ENCODE data around the gene TMEM171. TPM values are rescaled to one million over a fixed set of nuclear protein-coding genes. Genes with fewer than 3 reads are reported as not detected.

The TMEM171 gene
- total and polyA plus RNA-seq, 9 of the 15 experiments (the other 6 are each of a cell fraction or from before 2014, with no cell fraction given) = 0.08 TPM; not detected in 8

DNA sequence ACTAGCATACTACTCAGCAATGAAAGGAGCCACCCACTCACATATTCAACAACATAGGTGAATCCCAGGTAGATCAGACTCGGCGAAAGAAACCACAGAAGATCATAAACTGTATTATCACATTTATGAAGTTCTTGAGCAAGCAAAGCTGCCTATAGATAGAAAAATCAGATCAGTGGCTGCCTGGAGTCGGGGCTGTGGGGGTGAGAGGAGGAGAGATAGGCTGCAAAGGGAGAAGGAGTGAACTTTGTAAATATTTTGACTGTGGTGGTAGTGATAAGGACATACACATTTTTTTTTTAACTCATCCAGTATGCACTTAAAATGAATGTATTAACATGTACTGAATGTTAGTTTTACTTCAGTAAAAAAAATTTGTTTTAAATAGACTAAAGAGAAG is 29.2 kb downstream of the TMEM171 start (continued):
- TF ChIP-seq CBFA2T2 (conservative IDR thresholded peaks at IDR 0.05) = peak; percentile 28; the same call in 1 of the 2 replicates

DNA sequence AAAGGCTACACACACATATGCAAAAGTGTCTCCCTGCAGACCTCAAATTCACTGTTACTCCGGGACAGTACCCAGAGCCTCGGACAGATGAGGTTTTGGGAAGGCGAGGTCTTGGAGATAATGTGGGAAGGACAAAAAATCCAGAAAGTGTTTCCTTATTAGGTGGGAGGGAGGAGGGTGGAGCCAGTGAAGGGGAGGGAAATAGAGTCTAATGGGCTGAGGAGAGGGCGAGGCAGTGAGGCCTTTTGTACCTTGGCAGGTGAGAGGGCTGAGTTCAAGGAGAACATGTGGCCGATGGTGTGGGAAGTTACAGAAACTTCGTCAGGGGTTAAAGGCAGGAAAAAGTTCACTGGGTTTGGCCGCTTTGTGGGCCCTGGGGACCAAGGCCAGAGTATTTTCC is 30.5 kb downstream of the TMEM171 start:
- in situ Hi-C loops (cut with MboI) (no loop called here), intact Hi-C loops (cut with micrococcal nuclease) (no loop called here)
- DNase-seq (ENCODE audit: extremely low read depth in 1 of 4, low spot score in 3 of 4) (no peak), FAIRE-seq (no peak), ATAC-seq (no peak)
- Histone ChIP-seq H3K27me3 (ENCODE audit: control insufficient read depth in 2 of 2, insufficient read depth in 2 of 2, low read length in 2 of 2) (peaks cover 29 to 44% of the 10 kb centered on the region in 2 experiments), H3K9ac (ENCODE audit: insufficient read depth in 1 of 2, low read depth in 2 of 2, low read length in 2 of 2) (no peak overlapping the region), H3K4me1 (replicated peaks in 1 of 2; ENCODE audit: control insufficient read depth in 2 of 2, insufficient read depth in 2 of 2, low read length in 2 of 2) (no peaks in the 10 kb centered on the region), H3K36me3 (ENCODE audit: control insufficient read depth, insufficient read depth, low read length) (no peaks in the 10 kb centered on the region), H3K79me2 (ENCODE audit: control insufficient read depth, insufficient read depth, low read length) (no peaks in the 10 kb centered on the region), H2AFZ (ENCODE audit: low read depth, low read length) (no peak overlapping the region), H3K9me1 (ENCODE audit: control insufficient read depth, insufficient read depth, low read length) (peaks cover 3% of the 10 kb centered on the region), H3K27ac (ENCODE audit: extremely low read depth, low read depth, low read length) (no peak overlapping the region), H3K9me3 (replicated peaks; ENCODE audit: control insufficient read depth, insufficient read depth, low read depth, low read length) (no peaks in the 10 kb centered on the region), H4K20me1 (replicated peaks; ENCODE audit: control insufficient read depth, insufficient read depth, low read length) (0 out of 2 replicates have a peak, but pooled peaks cover 5% of the 10 kb centered on the region), H3K4me2 (ENCODE audit: insufficient read depth, low read length) (no peak overlapping the region), H3K4me3 (no peak overlapping the region)
- no peak for TF ChIP-seq RFX1 (IDR thresholded peaks at IDR 0.05)
- TF ChIP-seq, protein P1, sequence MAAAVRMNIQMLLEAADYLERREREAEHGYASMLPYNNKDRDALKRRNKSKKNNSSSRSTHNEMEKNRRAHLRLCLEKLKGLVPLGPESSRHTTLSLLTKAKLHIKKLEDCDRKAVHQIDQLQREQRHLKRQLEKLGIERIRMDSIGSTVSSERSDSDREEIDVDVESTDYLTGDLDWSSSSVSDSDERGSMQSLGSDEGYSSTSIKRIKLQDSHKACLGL (CRISPR knock-in tag; IDR thresholded peaks at IDR 0.05; ENCODE audit: borderline replicate concordance, poor library complexity, severe bottlenecking) = no peak
- TF ChIP-seq MEIS2 (IDR thresholded peaks at IDR 0.05; ENCODE audit: partially characterized antibody) = no peak
- TF ChIP-seq, protein P2, sequence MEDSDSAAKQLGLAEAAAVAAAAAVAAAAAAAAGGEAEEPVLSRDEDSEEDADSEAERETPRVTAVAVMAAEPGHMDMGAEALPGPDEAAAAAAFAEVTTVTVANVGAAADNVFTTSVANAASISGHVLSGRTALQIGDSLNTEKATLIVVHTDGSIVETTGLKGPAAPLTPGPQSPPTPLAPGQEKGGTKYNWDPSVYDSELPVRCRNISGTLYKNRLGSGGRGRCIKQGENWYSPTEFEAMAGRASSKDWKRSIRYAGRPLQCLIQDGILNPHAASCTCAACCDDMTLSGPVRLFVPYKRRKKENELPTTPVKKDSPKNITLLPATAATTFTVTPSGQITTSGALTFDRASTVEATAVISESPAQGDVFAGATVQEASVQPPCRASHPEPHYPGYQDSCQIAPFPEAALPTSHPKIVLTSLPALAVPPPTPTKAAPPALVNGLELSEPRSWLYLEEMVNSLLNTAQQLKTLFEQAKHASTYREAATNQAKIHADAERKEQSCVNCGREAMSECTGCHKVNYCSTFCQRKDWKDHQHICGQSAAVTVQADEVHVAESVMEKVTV (CRISPR knock-in tag; IDR thresholded peaks at IDR 0.05) = no peak
- POLR2A ChIA-PET = interaction anchor here (1.8 kb wide), 1 partner anchor 9 kb away, joined by 3 read pairs; no protein-coding TSS in a partner anchor
- no TSS peak for BruUV-seq (replicated peaks)
- WGBS (ENCODE audit: insufficient coverage, low coverage, missing lambda C conversion rate) = 0% methylated on average over 7 of the region's 7 CpGs
- CTCF ChIA-PET (ENCODE audit: low intra/inter-chr PET ratio) = no interaction called here
